ENCODE results near the gene EXD1. TPM values are rescaled to one million over a fixed set of nuclear protein-coding genes. Genes with fewer than 3 reads are reported as not detected.

Gene EXD1
- total and polyA plus RNA-seq, 2 of the 13 experiments (the other 11 are each of a cell fraction or from before 2014, with no cell fraction given): not detected

DNA sequence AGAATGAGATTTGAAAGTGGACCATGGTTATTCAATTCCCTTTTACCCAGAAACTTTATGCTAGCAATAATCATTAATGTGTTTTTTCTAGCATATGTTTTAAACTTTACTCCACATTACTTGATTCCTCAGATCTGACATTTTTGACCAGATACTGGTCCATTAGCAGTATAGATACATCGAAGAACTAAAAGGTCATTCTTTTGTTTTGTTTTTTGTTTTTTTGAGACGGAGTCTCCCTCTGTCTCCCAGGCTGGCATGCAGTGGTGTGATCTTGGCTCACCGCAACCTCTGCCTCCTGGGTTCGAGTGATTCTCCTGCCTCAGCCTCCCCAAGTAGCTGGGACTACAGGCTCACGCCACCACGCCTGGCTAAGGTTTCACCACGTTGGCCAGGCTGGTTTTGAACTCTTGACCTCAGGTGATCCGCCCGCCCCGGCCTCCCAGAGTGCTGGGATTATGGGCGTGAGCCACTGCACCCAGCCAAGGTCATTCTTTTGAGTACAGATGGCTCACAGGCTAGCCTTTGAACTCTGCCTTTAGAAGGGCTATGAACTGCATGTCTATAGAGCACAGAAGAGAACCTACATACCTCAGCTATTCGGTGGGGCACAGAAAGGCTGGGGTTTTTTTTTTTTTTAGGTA lies 29.1 kb upstream of the EXD1 start (continued):
- peak; percentile 46; the same call in 1 of the 2 replicates for TF ChIP-seq NR0B2 (CRISPR knock-in tag; IDR thresholded peaks at IDR 0.05)
- no peak for TF ChIP-seq GRHL1 (CRISPR knock-in tag; conservative IDR thresholded peaks at IDR 0.05)
- TF ChIP-seq RNF2 (conservative IDR thresholded peaks at IDR 0.05; ENCODE audit: low read depth): no peak
- peak; percentile 15; the same call in 1 of the 2 replicates for TF ChIP-seq ATF1 (CRISPR knock-in tag; IDR thresholded peaks at IDR 0.05)
- TF ChIP-seq RARA (CRISPR knock-in tag; IDR thresholded peaks at IDR 0.05): peak; percentile 99
- TF ChIP-seq ATF5 (CRISPR knock-in tag; IDR thresholded peaks at IDR 0.05; ENCODE audit: low read depth): no peak
- peak; percentile 90 for TF ChIP-seq KDM1A (CRISPR knock-in tag; IDR thresholded peaks at IDR 0.05)
- peak; percentile 80 for TF ChIP-seq FOXO1 (CRISPR knock-in tag; IDR thresholded peaks at IDR 0.05)
- no peak for TF ChIP-seq SNAI1 (CRISPR knock-in tag; IDR thresholded peaks at IDR 0.05; ENCODE audit: borderline replicate concordance)
- peak; percentile 52; the same call in 1 of the 2 replicates for TF ChIP-seq ZFP36L1 (CRISPR knock-in tag; IDR thresholded peaks at IDR 0.05)
- TF ChIP-seq NFKBIZ (CRISPR knock-in tag; IDR thresholded peaks at IDR 0.05): no peak
- TF ChIP-seq ZSCAN31 (CRISPR knock-in tag; IDR thresholded peaks at IDR 0.05; ENCODE audit: low read depth): peak; percentile 48; the same call in 1 of the 2 replicates
- TF ChIP-seq, protein P1, sequence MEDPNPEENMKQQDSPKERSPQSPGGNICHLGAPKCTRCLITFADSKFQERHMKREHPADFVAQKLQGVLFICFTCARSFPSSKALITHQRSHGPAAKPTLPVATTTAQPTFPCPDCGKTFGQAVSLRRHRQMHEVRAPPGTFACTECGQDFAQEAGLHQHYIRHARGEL (CRISPR knock-in tag; IDR thresholded peaks at IDR 0.05): no peak
- TF ChIP-seq ZNF280B (CRISPR knock-in tag; IDR thresholded peaks at IDR 0.05; ENCODE audit: borderline replicate concordance): peak; percentile 84; the same call in 1 of the 2 replicates
- no peak for TF ChIP-seq ZNF883 (CRISPR knock-in tag; IDR thresholded peaks at IDR 0.05; ENCODE audit: not compliant biosample characterization)
- TF ChIP-seq ZNF770 (CRISPR knock-in tag; IDR thresholded peaks at IDR 0.05): peak; percentile 75
- peak; percentile 99 for TF ChIP-seq RXRA (CRISPR knock-in tag; IDR thresholded peaks at IDR 0.05)
- peak; percentile 82 for TF ChIP-seq ZNF292 (CRISPR knock-in tag; IDR thresholded peaks at IDR 0.05; ENCODE audit: borderline replicate concordance, low read depth)
- TF ChIP-seq ZNF75D (CRISPR knock-in tag; IDR thresholded peaks at IDR 0.05; ENCODE audit: borderline replicate concordance): no peak
- peak; percentile 48; the same call in 1 of the 2 replicates for TF ChIP-seq ETV5 (CRISPR knock-in tag; IDR thresholded peaks at IDR 0.05; ENCODE audit: borderline replicate concordance)
- no peak for TF ChIP-seq ZNF160 (CRISPR knock-in tag; IDR thresholded peaks at IDR 0.05)
- peak; percentile 81 for TF ChIP-seq ISL2 (CRISPR knock-in tag; IDR thresholded peaks at IDR 0.05)
- TF ChIP-seq IKZF1 (IDR thresholded peaks at IDR 0.05): no peak
- TF ChIP-seq ARNTL (CRISPR knock-in tag; IDR thresholded peaks at IDR 0.05): peak; percentile 78; the same call in 1 of the 2 replicates

All from HepG2 (cell line).